WTC11 (cell line): ENCODE results near the gene ID2. TPM values are rescaled to one million over a fixed set of nuclear protein-coding genes. Genes with fewer than 3 reads are reported as not detected.

Experiments
- ATAC-seq: fragments of 200-7000 bp; cut with Tn5 transposase; 2 replicates; pipeline ENCODE4 v1.10.0; 2021; ENCODE audit warnings: mild to moderate bottlenecking, moderate library complexity
- CTCF ChIA-PET: fragments of 300-600 bp; sonication (Branson Sonifier 250); formaldehyde crosslinking; loops from one replicate; lab custom pipeline; 2021; ENCODE audit warnings: antibody characterized with exemption; lab: Charles Lee
- POLR2A ChIA-PET: fragments of 350-600 bp; sonication (Branson Sonifier 250); formaldehyde crosslinking; loops from one replicate; lab custom pipeline; 2021; ENCODE audit warnings: antibody characterized with exemption; lab: Charles Lee
- DNase-seq: peaks from one replicate; pipeline ENCODE4 v3.0.0; 2021; ENCODE audit warnings: low spot score
- H3K27ac Mint-ChIP-seq: 2 replicates; pipeline ENCODE4 v1.8.0; 2021; ENCODE audit warnings: mixed read lengths
- H3K27me3 Mint-ChIP-seq: 2 replicates; pipeline ENCODE4 v1.8.0; 2021; ENCODE audit warnings: low read depth, mild to moderate bottlenecking, moderate library complexity, mixed read lengths
- H3K36me3 Mint-ChIP-seq: 2 replicates; pipeline ENCODE4 v1.8.0; 2021; ENCODE audit warnings: mixed read lengths
- H3K4me1 Mint-ChIP-seq: 2 replicates; pipeline ENCODE4 v1.8.0; 2022; ENCODE audit warnings: mixed read lengths
- H3K4me3 Mint-ChIP-seq: 2 replicates; pipeline ENCODE4 v1.8.0; 2021; ENCODE audit warnings: mild to moderate bottlenecking, moderate library complexity, mixed read lengths
- H3K9me3 Mint-ChIP-seq: 2 replicates; pipeline ENCODE4 v1.8.0; 2021; ENCODE audit warnings: mixed read lengths
- ATF1 ChIP-seq: sonication (generic); formaldehyde crosslinking; IDR thresholded peaks from 2 replicates; pipeline ENCODE4 v1.8.1; 2023; ENCODE audit warnings: mild to moderate bottlenecking, moderate library complexity, missing genetic modification reagents
- CREM ChIP-seq: sonication (generic); formaldehyde crosslinking; IDR thresholded peaks from 2 replicates; pipeline ENCODE4 v1.8.1; 2022; ENCODE audit warnings: mild to moderate bottlenecking, missing genetic modification reagents, moderate library complexity
- ETV6 ChIP-seq: sonication (generic); formaldehyde crosslinking; IDR thresholded peaks from 2 replicates; pipeline ENCODE4 v1.8.1; 2022; ENCODE audit warnings: mild to moderate bottlenecking, missing genetic modification reagents
- HMGA2 ChIP-seq: fragments of 250-450 bp; sonication (Bioruptor Pico); IDR thresholded peaks from 2 replicates; pipeline ENCODE4 v1.4.0; 2021; ENCODE audit warnings: mild to moderate bottlenecking, moderate library complexity
- HMGXB4 ChIP-seq: sonication (generic); formaldehyde crosslinking; IDR thresholded peaks from 2 replicates; pipeline ENCODE4 v1.8.1; 2023; ENCODE audit warnings: mild to moderate bottlenecking, moderate library complexity, missing genetic modification reagents
- KAT7 ChIP-seq: sonication (generic); formaldehyde crosslinking; IDR thresholded peaks from 2 replicates; pipeline ENCODE4 v1.8.1; 2023; ENCODE audit warnings: missing genetic modification reagents, mild to moderate bottlenecking, borderline replicate concordance
- MYBL2 ChIP-seq: sonication (generic); formaldehyde crosslinking; IDR thresholded peaks from 2 replicates; pipeline ENCODE4 v1.8.1; 2023; ENCODE audit warnings: mild to moderate bottlenecking, moderate library complexity, missing genetic modification reagents
- RORB ChIP-seq: fragments of 250-450 bp; sonication (Bioruptor Pico); IDR thresholded peaks from 2 replicates; pipeline ENCODE4 v1.9.0; 2021; ENCODE audit warnings: mild to moderate bottlenecking
- SMAD4 ChIP-seq: sonication (generic); formaldehyde crosslinking; IDR thresholded peaks from 2 replicates; pipeline ENCODE4 v1.8.0; 2022; ENCODE audit warnings: mild to moderate bottlenecking, missing genetic modification reagents
- TEAD1 ChIP-seq: sonication (generic); formaldehyde crosslinking; IDR thresholded peaks from 2 replicates; pipeline ENCODE4 v1.8.0; 2022; ENCODE audit warnings: mild to moderate bottlenecking, missing genetic modification reagents
- TEAD4 ChIP-seq: sonication (generic); formaldehyde crosslinking; IDR thresholded peaks from 2 replicates; pipeline ENCODE4 v1.8.0; 2022; ENCODE audit warnings: mild to moderate bottlenecking, missing genetic modification reagents
- ZBTB21 ChIP-seq: sonication (generic); formaldehyde crosslinking; IDR thresholded peaks from 2 replicates; pipeline ENCODE4 v1.8.1; 2023; ENCODE audit warnings: mild to moderate bottlenecking, missing genetic modification reagents, borderline replicate concordance
- ZNF425 ChIP-seq: fragments of 250-450 bp; sonication (Bioruptor Pico); conservative IDR thresholded peaks from 2 replicates; pipeline ENCODE4 v1.9.0; 2021; ENCODE audit warnings: mild to moderate bottlenecking
- ZNF512 ChIP-seq: sonication (generic); formaldehyde crosslinking; IDR thresholded peaks from 2 replicates; pipeline ENCODE4 v1.8.1; 2022; ENCODE audit warnings: missing genetic modification reagents, borderline replicate concordance
- ZNF671 ChIP-seq: fragments of 250-450 bp; sonication (Bioruptor Pico); IDR thresholded peaks from 2 replicates; pipeline ENCODE4 v1.8.0; 2021; ENCODE audit warnings: mild to moderate bottlenecking
- total RNA-seq: library from RNA; stranded (reverse); gene quantifications from 3 replicates; pipeline ENCODE4 v1.2.3, GENCODE V29; 2021
- TF ChIP-seq, protein P1 (sequence below): fragments of 250-450 bp; sonication (Bioruptor Pico); IDR thresholded peaks from 2 replicates; pipeline ENCODE4 v1.8.0; 2021; ENCODE audit warnings: mild to moderate bottlenecking
- TF ChIP-seq, protein P2 (sequence below): sonication (generic); formaldehyde crosslinking; IDR thresholded peaks from 2 replicates; pipeline ENCODE4 v1.8.1; 2022; ENCODE audit warnings: mild to moderate bottlenecking, missing genetic modification reagents, moderate library complexity, borderline replicate concordance
- TF ChIP-seq, protein P3 (sequence below): fragments of 250-450 bp; sonication (Bioruptor Pico); IDR thresholded peaks from 2 replicates; pipeline ENCODE4 v1.9.0; 2021; ENCODE audit warnings: mild to moderate bottlenecking
- TF ChIP-seq, protein P4 (sequence below): fragments of 250-450 bp; sonication (Bioruptor Pico); IDR thresholded peaks from 2 replicates; pipeline ENCODE4 v1.9.0; 2021; ENCODE audit warnings: moderate library complexity, mild to moderate bottlenecking, inconsistent platforms, borderline replicate concordance

ID2 gene
- total RNA-seq, 1 experiment from 2014 or later: 38.6 TPM

- peaks cover 18% of the 10 kb centered on the region for H3K36me3 Mint-ChIP-seq
- H3K9me3 Mint-ChIP-seq: peaks cover 15% of the 10 kb centered on the region
- H3K4me1 Mint-ChIP-seq: peaks cover 5% of the 10 kb centered on the region
- ChIA-PET POLR2A (no interaction called here), CTCF (no interaction called here)
- TF ChIP-seq KAT7 (CRISPR knock-in tag) (no peak), ZNF425 (no peak), ZNF512 (no peak), ZBTB21 (CRISPR knock-in tag) (no peak), TEAD1 (CRISPR knock-in tag) (no peak), RORB (CRISPR knock-in tag) (no peak), SMAD4 (CRISPR knock-in tag) (no peak), ETV6 (CRISPR knock-in tag) (no peak), HMGXB4 (CRISPR knock-in tag) (no peak), ATF1 (CRISPR knock-in tag) (no peak), ZNF671 (CRISPR knock-in tag) (no peak), HMGA2 (CRISPR knock-in tag) (no peak), CREM (no peak), MYBL2 (CRISPR knock-in tag) (no peak), TEAD4 (CRISPR knock-in tag) (no peak)
- TF ChIP-seq, protein P1, sequence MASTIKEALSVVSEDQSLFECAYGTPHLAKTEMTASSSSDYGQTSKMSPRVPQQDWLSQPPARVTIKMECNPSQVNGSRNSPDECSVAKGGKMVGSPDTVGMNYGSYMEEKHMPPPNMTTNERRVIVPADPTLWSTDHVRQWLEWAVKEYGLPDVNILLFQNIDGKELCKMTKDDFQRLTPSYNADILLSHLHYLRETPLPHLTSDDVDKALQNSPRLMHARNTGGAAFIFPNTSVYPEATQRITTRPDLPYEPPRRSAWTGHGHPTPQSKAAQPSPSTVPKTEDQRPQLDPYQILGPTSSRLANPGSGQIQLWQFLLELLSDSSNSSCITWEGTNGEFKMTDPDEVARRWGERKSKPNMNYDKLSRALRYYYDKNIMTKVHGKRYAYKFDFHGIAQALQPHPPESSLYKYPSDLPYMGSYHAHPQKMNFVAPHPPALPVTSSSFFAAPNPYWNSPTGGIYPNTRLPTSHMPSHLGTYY (CRISPR knock-in tag): no peak
- TF ChIP-seq, protein P2, sequence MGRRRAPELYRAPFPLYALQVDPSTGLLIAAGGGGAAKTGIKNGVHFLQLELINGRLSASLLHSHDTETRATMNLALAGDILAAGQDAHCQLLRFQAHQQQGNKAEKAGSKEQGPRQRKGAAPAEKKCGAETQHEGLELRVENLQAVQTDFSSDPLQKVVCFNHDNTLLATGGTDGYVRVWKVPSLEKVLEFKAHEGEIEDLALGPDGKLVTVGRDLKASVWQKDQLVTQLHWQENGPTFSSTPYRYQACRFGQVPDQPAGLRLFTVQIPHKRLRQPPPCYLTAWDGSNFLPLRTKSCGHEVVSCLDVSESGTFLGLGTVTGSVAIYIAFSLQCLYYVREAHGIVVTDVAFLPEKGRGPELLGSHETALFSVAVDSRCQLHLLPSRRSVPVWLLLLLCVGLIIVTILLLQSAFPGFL (CRISPR knock-in tag): no peak
- TF ChIP-seq, protein P3, sequence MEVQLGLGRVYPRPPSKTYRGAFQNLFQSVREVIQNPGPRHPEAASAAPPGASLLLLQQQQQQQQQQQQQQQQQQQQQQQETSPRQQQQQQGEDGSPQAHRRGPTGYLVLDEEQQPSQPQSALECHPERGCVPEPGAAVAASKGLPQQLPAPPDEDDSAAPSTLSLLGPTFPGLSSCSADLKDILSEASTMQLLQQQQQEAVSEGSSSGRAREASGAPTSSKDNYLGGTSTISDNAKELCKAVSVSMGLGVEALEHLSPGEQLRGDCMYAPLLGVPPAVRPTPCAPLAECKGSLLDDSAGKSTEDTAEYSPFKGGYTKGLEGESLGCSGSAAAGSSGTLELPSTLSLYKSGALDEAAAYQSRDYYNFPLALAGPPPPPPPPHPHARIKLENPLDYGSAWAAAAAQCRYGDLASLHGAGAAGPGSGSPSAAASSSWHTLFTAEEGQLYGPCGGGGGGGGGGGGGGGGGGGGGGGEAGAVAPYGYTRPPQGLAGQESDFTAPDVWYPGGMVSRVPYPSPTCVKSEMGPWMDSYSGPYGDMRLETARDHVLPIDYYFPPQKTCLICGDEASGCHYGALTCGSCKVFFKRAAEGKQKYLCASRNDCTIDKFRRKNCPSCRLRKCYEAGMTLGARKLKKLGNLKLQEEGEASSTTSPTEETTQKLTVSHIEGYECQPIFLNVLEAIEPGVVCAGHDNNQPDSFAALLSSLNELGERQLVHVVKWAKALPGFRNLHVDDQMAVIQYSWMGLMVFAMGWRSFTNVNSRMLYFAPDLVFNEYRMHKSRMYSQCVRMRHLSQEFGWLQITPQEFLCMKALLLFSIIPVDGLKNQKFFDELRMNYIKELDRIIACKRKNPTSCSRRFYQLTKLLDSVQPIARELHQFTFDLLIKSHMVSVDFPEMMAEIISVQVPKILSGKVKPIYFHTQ (CRISPR knock-in tag): no peak
- TF ChIP-seq, protein P4, sequence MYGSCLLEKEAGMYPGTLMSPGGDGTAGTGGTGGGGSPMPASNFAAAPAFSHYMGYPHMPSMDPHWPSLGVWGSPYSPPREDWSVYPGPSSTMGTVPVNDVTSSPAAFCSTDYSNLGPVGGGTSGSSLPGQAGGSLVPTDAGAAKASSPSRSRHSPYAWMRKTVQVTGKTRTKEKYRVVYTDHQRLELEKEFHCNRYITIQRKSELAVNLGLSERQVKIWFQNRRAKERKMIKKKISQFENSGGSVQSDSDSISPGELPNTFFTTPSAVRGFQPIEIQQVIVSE (CRISPR knock-in tag): no peak
- H3K27ac Mint-ChIP-seq: no peak overlapping the region
- DNase-seq (no peak), ATAC-seq (no peak)
- H3K4me3 Mint-ChIP-seq: no peak overlapping the region
- H3K27me3 Mint-ChIP-seq: peaks cover 30% of the 10 kb centered on the region
Measured at GRCh38 chr2:8671176-8671575, 10.7 kb upstream of the ID2 start.
